H9 (cell line): Measurements from ENCODE around the gene TRIM65. TPM values are rescaled to one million over a fixed set of nuclear protein-coding genes. Genes with fewer than 3 reads are reported as not detected.

ENCODE experiments used
- DNase-seq: peaks from one replicate; pipeline ENCODE4 v3.0.0-alpha.2; 2017
- H2AFZ ChIP-seq: one replicate; pipeline ENCODE4 v1.6.1; 2013; ENCODE audit warnings: mild to moderate bottlenecking, low read length, control low read depth, moderate library complexity
- H2AK5ac ChIP-seq: 2 replicates; pipeline ENCODE4 v1.6.1; 2013; ENCODE audit warnings: low read length, control low read depth, mixed read lengths; ENCODE audit not compliant: insufficient read length
- H2BK120ac ChIP-seq: one replicate; pipeline ENCODE4 v1.6.1; 2013; ENCODE audit warnings: low read depth, mild to moderate bottlenecking, low read length, control low read depth, inconsistent platforms; ENCODE audit not compliant: poor library complexity, severe bottlenecking
- H2BK12ac ChIP-seq: 2 replicates; pipeline ENCODE4 v1.6.1; 2013; ENCODE audit warnings: low read length, control low read depth, mixed read lengths, low read depth; ENCODE audit not compliant: insufficient read length
- H2BK15ac ChIP-seq: 2 replicates; pipeline ENCODE4 v1.6.1; 2013; ENCODE audit warnings: low read depth, low read length, control low read depth
- H2BK20ac ChIP-seq: one replicate; pipeline ENCODE4 v1.6.1; 2013; ENCODE audit warnings: low read depth, mild to moderate bottlenecking, low read length, control low read depth, inconsistent platforms; ENCODE audit not compliant: poor library complexity, severe bottlenecking
- H2BK5ac ChIP-seq: 2 replicates; pipeline ENCODE4 v1.6.1; 2013; ENCODE audit warnings: low read length, control low read depth, mixed read lengths; ENCODE audit not compliant: insufficient read length
- H3K14ac ChIP-seq: 2 replicates; pipeline ENCODE4 v1.6.1; 2013; ENCODE audit warnings: low read length, control low read depth; ENCODE audit not compliant: insufficient read depth
- H3K18ac ChIP-seq: 2 replicates; pipeline ENCODE4 v1.6.1; 2013; ENCODE audit warnings: low read depth, mild to moderate bottlenecking, mixed read lengths, low read length, control low read depth; ENCODE audit not compliant: insufficient read length
- H3K23ac ChIP-seq: 2 replicates; pipeline ENCODE4 v1.6.1; 2013; ENCODE audit warnings: low read length, control low read depth, mixed read lengths, low read depth; ENCODE audit not compliant: insufficient read length
- H3K23me2 ChIP-seq: 2 replicates; pipeline ENCODE4 v1.6.1; 2013; ENCODE audit warnings: low read depth, mild to moderate bottlenecking, mixed read lengths, low read length, control low read depth; ENCODE audit not compliant: insufficient read length, poor library complexity, severe bottlenecking
- H3K27ac ChIP-seq: 2 replicates; pipeline ENCODE4 v1.5.1; 2013; ENCODE audit warnings: low read length, control low read depth, mixed read lengths, low read depth; ENCODE audit not compliant: insufficient read length
- H3K27me3 ChIP-seq: 2 replicates; pipeline ENCODE4 v1.6.1; 2013; ENCODE audit warnings: low read length, control low read depth, inconsistent platforms; ENCODE audit not compliant: insufficient read depth
- H3K4ac ChIP-seq: 2 replicates; pipeline ENCODE4 v1.6.1; 2013; ENCODE audit warnings: low read depth, mild to moderate bottlenecking, control low read depth, inconsistent platforms, low read length, moderate library complexity
- H3K4me1 ChIP-seq: 2 replicates; pipeline ENCODE4 v1.6.1; 2013; ENCODE audit warnings: low read length, control low read depth, inconsistent platforms; ENCODE audit not compliant: insufficient read depth
- H3K4me2 ChIP-seq: 2 replicates; pipeline ENCODE4 v1.6.1; 2013; ENCODE audit warnings: low read length, control low read depth, mixed read lengths; ENCODE audit not compliant: insufficient read length, insufficient read depth
- H3K56ac ChIP-seq: 2 replicates; pipeline ENCODE4 v1.6.1; 2013; ENCODE audit warnings: low read depth, mild to moderate bottlenecking, mixed read lengths, low read length, control low read depth; ENCODE audit not compliant: insufficient read length
- H3K79me1 ChIP-seq: 2 replicates; pipeline ENCODE4 v1.6.1; 2013; ENCODE audit warnings: low read depth, mild to moderate bottlenecking, moderate library complexity, low read length, control low read depth, inconsistent platforms; ENCODE audit not compliant: insufficient read depth, poor library complexity, severe bottlenecking
- H3K79me2 ChIP-seq: 2 replicates; pipeline ENCODE4 v1.6.1; 2013; ENCODE audit warnings: low read length, control low read depth, inconsistent platforms; ENCODE audit not compliant: insufficient read depth
- H3K9ac ChIP-seq: 2 replicates; pipeline ENCODE4 v1.6.1; 2013; ENCODE audit warnings: low read length, control low read depth, mixed read lengths; ENCODE audit not compliant: insufficient read length; ENCODE audit errors: extremely low read depth
- H3K9me3 ChIP-seq: one replicate; pipeline ENCODE4 v1.6.1; 2013; ENCODE audit warnings: low read depth, low read length, inconsistent platforms; ENCODE audit not compliant: control insufficient read depth
- H3T11ph ChIP-seq: one replicate; pipeline ENCODE4 v1.6.1; 2013; ENCODE audit warnings: mild to moderate bottlenecking, low read length, control low read depth, inconsistent platforms
- H4K20me1 ChIP-seq: one replicate; pipeline ENCODE4 v1.6.1; 2013; ENCODE audit not compliant: control insufficient read depth, insufficient read length, insufficient read depth
- H4K5ac ChIP-seq: 2 replicates; pipeline ENCODE4 v1.6.1; 2013; ENCODE audit warnings: low read depth, mild to moderate bottlenecking, mixed read lengths, low read length, control low read depth; ENCODE audit not compliant: insufficient read length
- H4K8ac ChIP-seq: replicated peaks from 2 replicates; pipeline ENCODE4 v1.6.1; 2013; ENCODE audit warnings: low read length, control low read depth, mixed read lengths, low read depth; ENCODE audit not compliant: insufficient read length
- H4K91ac ChIP-seq: 2 replicates; pipeline ENCODE4 v1.6.1; 2013; ENCODE audit warnings: low read depth, mild to moderate bottlenecking, moderate library complexity, mixed read lengths, low read length, control low read depth; ENCODE audit not compliant: insufficient read length
- H3K27ac Mint-ChIP-seq, 3 experiments: 2 replicates in 2 of 3; 3 replicates in 1 of 3; pipeline ENCODE4 v1.8.0; 2020 to 2021; ENCODE audit warnings: mixed read lengths in 3 of 3, mild to moderate bottlenecking in 1 of 3, moderate library complexity in 1 of 3
- H3K27me3 Mint-ChIP-seq: 2 replicates; pipeline ENCODE4 v1.8.0; 2021; ENCODE audit warnings: low read depth, mild to moderate bottlenecking, moderate library complexity, mixed read lengths
- H3K36me3 Mint-ChIP-seq, 3 experiments: 2 replicates in 2 of 3; 3 replicates in 1 of 3; pipeline ENCODE4 v1.8.0; 2020 to 2021; ENCODE audit warnings: low read depth in 3 of 3, mixed read lengths in 3 of 3; ENCODE audit not compliant: insufficient read depth in 1 of 3
- H3K4me1 Mint-ChIP-seq, 2 experiments: 2 replicates each; pipeline ENCODE4 v1.8.0; 2020; ENCODE audit warnings: mixed read lengths in 2 of 2
- H3K4me3 Mint-ChIP-seq, 2 experiments: 2 replicates in 1 of 2; 3 replicates in 1 of 2; pipeline ENCODE4 v1.8.0; 2020 to 2021; ENCODE audit warnings: mild to moderate bottlenecking in 2 of 2, mixed read lengths in 2 of 2, moderate library complexity in 1 of 2
- H3K9me3 Mint-ChIP-seq, 2 experiments: 2 replicates in 1 of 2; 3 replicates in 1 of 2; pipeline ENCODE4 v1.8.0; 2020; ENCODE audit warnings: mild to moderate bottlenecking in 2 of 2, mixed read lengths in 2 of 2, moderate library complexity in 1 of 2
- WGBS: extraction: QIAGEN DNeasy Blood & Tissue Kit; methylation state at CpG from one replicate; pipeline ENCODE4 v1.1.7; 2013; ENCODE audit warnings: missing lambda C conversion rate, low lambda C conversion rate, mixed read lengths; ENCODE audit not compliant: insufficient read length; ENCODE audit errors: extremely low coverage; 5-methylcytosine and 5-hydroxymethylcytosine counted together
- total RNA-seq: library from RNA; stranded (reverse); gene quantifications from 2 replicates; pipeline ENCODE4 v1.2.1, GENCODE V29; 2021
- TF ChIP-seq, protein P1 (sequence below): fragments of 200-600 bp; sonication (generic); conservative IDR thresholded peaks from 3 replicates; pipeline ENCODE4 v1.8.0; 2021; ENCODE audit warnings: antibody characterized with exemption, mild to moderate bottlenecking

The TRIM65 gene
- total RNA-seq, 1 experiment from 2014 or later: 34.1 TPM

DNA sequence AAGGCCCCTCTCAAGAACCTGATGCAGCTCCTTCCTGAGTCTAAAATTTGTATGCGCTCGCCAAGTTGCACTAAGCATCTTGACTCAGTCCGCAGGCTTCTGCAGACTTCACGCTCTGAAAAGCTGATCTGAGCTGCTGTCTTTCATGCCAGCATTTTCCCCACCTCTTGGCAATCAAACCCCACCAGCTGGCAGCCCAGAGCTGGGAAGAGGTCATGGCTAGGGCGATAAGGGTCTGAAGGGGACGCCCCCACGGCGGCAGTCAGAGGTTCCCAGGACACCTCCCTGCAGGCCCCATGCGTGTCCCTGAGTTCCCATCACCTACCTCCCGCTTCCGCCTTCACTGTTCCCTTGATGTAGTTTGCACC, 47.5 kb downstream of the TRIM65 start:
- no peak overlapping the region for H3K9ac ChIP-seq
- no peaks in the 10 kb centered on the region for H3K9me3 Mint-ChIP-seq
- no peaks in the 10 kb centered on the region for H3K23me2 ChIP-seq
- no peak overlapping the region for H3K4me3 Mint-ChIP-seq
- no peak overlapping the region for H3K14ac ChIP-seq
- no peak overlapping the region for H3K27ac ChIP-seq
- H3K4me1 Mint-ChIP-seq: peaks cover 6 to 18% of the 10 kb centered on the region in 2 experiments
- no peak overlapping the region for H4K5ac ChIP-seq
- H2BK120ac ChIP-seq: no peak overlapping the region
- no peaks in the 10 kb centered on the region for H3K27me3 Mint-ChIP-seq
- no peak overlapping the region for H4K8ac ChIP-seq
- no CpG with 5 or more reads among the region's 11 CpGs for WGBS
- H3K9me3 ChIP-seq: no peaks in the 10 kb centered on the region
- no peak overlapping the region for H4K91ac ChIP-seq
- no peak overlapping the region for H2BK5ac ChIP-seq
- no peak overlapping the region for H2AFZ ChIP-seq
- H3K23ac ChIP-seq: no peak overlapping the region
- H3K4me2 ChIP-seq: no peak overlapping the region
- peaks cover under 1% of the 10 kb centered on the region; the same call in 1 of the 2 replicates for H3K79me2 ChIP-seq
- no peak overlapping the region for H3K4ac ChIP-seq
- no peak overlapping the region for H3K27ac Mint-ChIP-seq
- no peak overlapping the region for H2BK12ac ChIP-seq
- no peak overlapping the region for H2AK5ac ChIP-seq
- no peak overlapping the region for H2BK20ac ChIP-seq
- H3T11ph ChIP-seq: no peak overlapping the region
- no peak overlapping the region for H3K18ac ChIP-seq
- no peak overlapping the region for H3K56ac ChIP-seq
- H3K4me1 ChIP-seq: peaks cover 1% of the 10 kb centered on the region; the same call in 1 of the 2 replicates
- H4K20me1 ChIP-seq: peaks cover 2% of the 10 kb centered on the region
- DNase-seq: no peak
- H3K36me3 Mint-ChIP-seq: peaks cover 24 to 58% (median 56%) of the 10 kb centered on the region in 3 experiments
- no peaks in the 10 kb centered on the region for H3K27me3 ChIP-seq
- no peak overlapping the region for H2BK15ac ChIP-seq
- H3K79me1 ChIP-seq: peaks cover under 1% of the 10 kb centered on the region
- TF ChIP-seq, protein P1, sequence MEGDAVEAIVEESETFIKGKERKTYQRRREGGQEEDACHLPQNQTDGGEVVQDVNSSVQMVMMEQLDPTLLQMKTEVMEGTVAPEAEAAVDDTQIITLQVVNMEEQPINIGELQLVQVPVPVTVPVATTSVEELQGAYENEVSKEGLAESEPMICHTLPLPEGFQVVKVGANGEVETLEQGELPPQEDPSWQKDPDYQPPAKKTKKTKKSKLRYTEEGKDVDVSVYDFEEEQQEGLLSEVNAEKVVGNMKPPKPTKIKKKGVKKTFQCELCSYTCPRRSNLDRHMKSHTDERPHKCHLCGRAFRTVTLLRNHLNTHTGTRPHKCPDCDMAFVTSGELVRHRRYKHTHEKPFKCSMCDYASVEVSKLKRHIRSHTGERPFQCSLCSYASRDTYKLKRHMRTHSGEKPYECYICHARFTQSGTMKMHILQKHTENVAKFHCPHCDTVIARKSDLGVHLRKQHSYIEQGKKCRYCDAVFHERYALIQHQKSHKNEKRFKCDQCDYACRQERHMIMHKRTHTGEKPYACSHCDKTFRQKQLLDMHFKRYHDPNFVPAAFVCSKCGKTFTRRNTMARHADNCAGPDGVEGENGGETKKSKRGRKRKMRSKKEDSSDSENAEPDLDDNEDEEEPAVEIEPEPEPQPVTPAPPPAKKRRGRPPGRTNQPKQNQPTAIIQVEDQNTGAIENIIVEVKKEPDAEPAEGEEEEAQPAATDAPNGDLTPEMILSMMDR: no peak
